HepG2 (cell line): ENCODE results near the gene TOR1AIP1. TPM values are rescaled to one million over a fixed set of nuclear protein-coding genes. Genes with fewer than 3 reads are reported as not detected.

Source experiments
- AKAP8 ChIP-seq: sonication (generic); formaldehyde crosslinking; IDR thresholded peaks from 2 replicates; pipeline ENCODE4 v1.5.1; 2020; ENCODE audit warnings: mild to moderate bottlenecking, missing genetic modification reagents
- ATF1 ChIP-seq: IDR thresholded peaks from 2 replicates; pipeline ENCODE4 v1.6.1; 2016; ENCODE audit warnings: mild to moderate bottlenecking, control low read depth
- ESRRA ChIP-seq: sonication (generic); formaldehyde crosslinking; IDR thresholded peaks from 2 replicates; pipeline ENCODE4 v1.5.1; 2020; ENCODE audit warnings: mild to moderate bottlenecking, low read depth, missing genetic modification reagents
- ETV6 ChIP-seq: sonication (generic); formaldehyde crosslinking; conservative IDR thresholded peaks from 2 replicates; pipeline ENCODE4 v1.4.0; 2020; ENCODE audit warnings: missing genetic modification reagents
- HOXA7 ChIP-seq: sonication (generic); formaldehyde crosslinking; IDR thresholded peaks from 2 replicates; pipeline ENCODE4 v1.8.1; 2022; ENCODE audit warnings: mild to moderate bottlenecking, missing genetic modification reagents, moderate library complexity
- KLF9 ChIP-seq: IDR thresholded peaks from 2 replicates; pipeline ENCODE4 v1.6.1; 2016; ENCODE audit warnings: low read depth
- NFIC ChIP-seq: IDR thresholded peaks from 2 replicates; pipeline ENCODE4 v1.6.1; 2012; ENCODE audit warnings: mild to moderate bottlenecking, low read length, inconsistent platforms
- NKX3-1 ChIP-seq: sonication (generic); formaldehyde crosslinking; IDR thresholded peaks from 2 replicates; pipeline ENCODE4 v1.5.0; 2020; ENCODE audit warnings: missing genetic modification reagents
- PAWR ChIP-seq: sonication (generic); formaldehyde crosslinking; IDR thresholded peaks from 2 replicates; pipeline ENCODE4 v1.4.0; 2020; ENCODE audit warnings: missing genetic modification reagents, mild to moderate bottlenecking, borderline replicate concordance
- RXRB ChIP-seq: IDR thresholded peaks from 2 replicates; pipeline ENCODE4 v1.6.1; 2016; ENCODE audit warnings: borderline replicate concordance, missing genetic modification reagents, missing compliant biosample characterization
- SALL2 ChIP-seq: sonication (generic); formaldehyde crosslinking; IDR thresholded peaks from 2 replicates; pipeline ENCODE4 v1.8.1; 2023; ENCODE audit warnings: mild to moderate bottlenecking, missing genetic modification reagents, inconsistent platforms
- SNRNP70 ChIP-seq: fragments of 200-400 bp; formaldehyde crosslinking; IDR thresholded peaks from 2 replicates; pipeline ENCODE4 v1.6.1; 2017; ENCODE audit warnings: mild to moderate bottlenecking, low read depth, low read length, moderate library complexity
- SOX13 ChIP-seq, 3 experiments: fragments of 450-650 bp in 1 of 3; sonication (generic) in 1 of 3; formaldehyde crosslinking in 1 of 3; IDR thresholded peaks in 2 of 3; conservative IDR thresholded peaks in 1 of 3; 2 replicates each; pipeline versions ENCODE4 v1.5.0 to v1.6.1; 2016 to 2020; ENCODE audit warnings: antibody characterized with exemption in 1 of 3, mild to moderate bottlenecking in 1 of 3, missing compliant biosample characterization in 1 of 3, missing genetic modification reagents in 1 of 3, moderate library complexity in 1 of 3
- ZNF17 ChIP-seq: sonication (generic); formaldehyde crosslinking; IDR thresholded peaks from 2 replicates; pipeline ENCODE4 v1.5.0; 2020; ENCODE audit warnings: mild to moderate bottlenecking, missing genetic modification reagents
- ZNF20 ChIP-seq: sonication (generic); formaldehyde crosslinking; IDR thresholded peaks from 2 replicates; pipeline ENCODE4 v1.4.0; 2020; ENCODE audit warnings: mild to moderate bottlenecking, moderate library complexity, missing genetic modification reagents
- ZNF326 ChIP-seq: sonication (generic); formaldehyde crosslinking; IDR thresholded peaks from 2 replicates; pipeline ENCODE4 v1.4.0; 2020; ENCODE audit warnings: missing genetic modification reagents, borderline replicate concordance
- ZZZ3 ChIP-seq: sonication (generic); formaldehyde crosslinking; IDR thresholded peaks from 2 replicates; pipeline ENCODE4 v1.4.0; 2020; ENCODE audit warnings: missing genetic modification reagents, mild to moderate bottlenecking, borderline replicate concordance
- polyA plus RNA-seq, 8 experiments: library from polyadenylated mRNA; depleted of rRNA in 3 of 8; stranded (reverse) in 7 of 8; unstranded in 1 of 8; fragments of >200 nt; fragmentation: Illumina TruSeq in 4 of 8; extraction: Trizol in 4 of 8; gene quantifications; 2 replicates each; pipeline versions ENCODE4 v1.2.1 to v1.2.3, GENCODE V29; 2011 to 2016; ENCODE audit warnings: low read depth in 4 of 8, missing spikeins in 1 of 8, mixed read lengths in 1 of 8; ENCODE audit not compliant: insufficient read depth in 1 of 8
- total RNA-seq, 5 experiments: library from RNA; depleted of rRNA; stranded (reverse); fragments of >200 nt; fragmentation: Illumina TruSeq; extraction: Trizol; gene quantifications; 2 replicates each; pipeline ENCODE4 v1.2.3, GENCODE V29; 2016; ENCODE audit warnings: low read depth in 1 of 5
- TF ChIP-seq, protein P1 (sequence below): sonication (generic); formaldehyde crosslinking; IDR thresholded peaks from 2 replicates; pipeline ENCODE4 v1.4.0; 2020; ENCODE audit warnings: mild to moderate bottlenecking, missing genetic modification reagents
- TF ChIP-seq, protein P2 (sequence below): sonication (generic); formaldehyde crosslinking; IDR thresholded peaks from 2 replicates; pipeline ENCODE4 v1.5.0; 2020; ENCODE audit warnings: missing genetic modification reagents
- TF ChIP-seq, protein P3 (sequence below): sonication (generic); formaldehyde crosslinking; conservative IDR thresholded peaks from 2 replicates; pipeline ENCODE4 v1.5.0; 2020; ENCODE audit warnings: missing genetic modification reagents
- TF ChIP-seq, protein P4 (sequence below): sonication (generic); formaldehyde crosslinking; IDR thresholded peaks from 2 replicates; pipeline ENCODE4 v1.4.0; 2020; ENCODE audit warnings: missing genetic modification reagents, borderline replicate concordance

The TOR1AIP1 gene
- total and polyA plus RNA-seq, 2 of the 13 experiments (the other 11 are each of a cell fraction or from before 2014, with no cell fraction given) = 15.6 to 29.0 TPM

DNA sequence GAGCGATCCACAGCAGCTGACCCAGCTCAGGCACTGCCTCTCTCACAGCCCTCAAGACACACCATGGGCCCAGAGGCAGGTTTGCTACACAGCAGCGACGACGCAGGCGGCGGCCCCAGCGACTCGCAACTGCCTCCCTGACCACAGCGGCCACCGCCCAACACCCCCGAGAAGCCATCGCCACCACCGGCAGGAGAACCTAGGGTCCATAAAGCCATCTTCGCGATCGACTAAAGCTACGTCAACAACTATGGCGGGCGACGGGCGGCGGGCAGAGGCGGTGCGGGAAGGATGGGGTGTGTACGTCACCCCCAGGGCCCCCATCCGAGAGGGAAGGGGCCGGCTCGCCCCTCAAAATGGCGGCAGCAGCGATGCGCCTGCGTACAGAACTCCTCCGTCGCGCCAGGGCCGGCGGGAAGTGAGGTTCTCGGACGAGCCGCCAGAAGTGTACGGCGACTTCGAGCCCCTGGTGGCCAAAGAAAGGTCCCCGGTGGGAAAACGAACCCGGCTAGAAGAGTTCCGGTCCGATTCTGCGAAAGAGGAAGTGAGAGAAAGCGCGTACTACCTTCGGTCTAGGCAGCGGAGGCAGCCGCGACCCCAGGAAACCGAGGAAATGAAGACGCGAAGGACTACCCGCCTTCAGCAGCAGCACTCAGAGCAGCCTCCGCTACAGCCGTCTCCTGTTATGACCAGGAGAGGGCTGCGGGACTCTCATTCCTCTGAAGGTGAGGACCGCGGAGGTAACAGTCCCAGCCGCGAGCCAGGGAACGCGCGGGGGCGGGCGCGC is at the start of gene TOR1AIP1 (continued):
- TF ChIP-seq ZNF20 (CRISPR knock-in tag) (0 out of 2 replicates have a peak, but pooled peaks have one; percentile 20), NKX3-1 (CRISPR knock-in tag) (no peak; the same call in 1 of the 2 replicates), ATF1 (CRISPR knock-in tag) (peak; percentile 93), PAWR (CRISPR knock-in tag) (0 out of 2 replicates have a peak, but pooled peaks have one; percentile 14), HOXA7 (no peak), SOX13 (IDR thresholded peaks at IDR 0.05) (0 out of 2 replicates have a peak, but pooled peaks have one; percentile 26), SOX13 (CRISPR knock-in tag; conservative IDR thresholded peaks at IDR 0.05 in 1 of 2, IDR thresholded peaks at IDR 0.05 in 1 of 2) (peak in 1 of 2 experiments; percentile 56; a peak in 1 of 4 replicates), NFIC (0 out of 2 replicates have a peak, but pooled peaks have one; percentile 52), ETV6 (no peak; the same call in 1 of the 2 replicates), RXRB (peak; percentile 64; the same call in 1 of the 2 replicates), SNRNP70 (no peak), ZNF326 (CRISPR knock-in tag) (no peak), ESRRA (no peak; the same call in 1 of the 2 replicates), AKAP8 (peak; percentile 73), SALL2 (CRISPR knock-in tag) (peak; percentile 84), ZZZ3 (CRISPR knock-in tag) (0 out of 2 replicates have a peak, but pooled peaks have one; percentile 16), ZNF17 (CRISPR knock-in tag) (no peak; the same call in 1 of the 2 replicates), KLF9 (CRISPR knock-in tag) (no peak; the same call in 1 of the 2 replicates)
- TF ChIP-seq, protein P1, sequence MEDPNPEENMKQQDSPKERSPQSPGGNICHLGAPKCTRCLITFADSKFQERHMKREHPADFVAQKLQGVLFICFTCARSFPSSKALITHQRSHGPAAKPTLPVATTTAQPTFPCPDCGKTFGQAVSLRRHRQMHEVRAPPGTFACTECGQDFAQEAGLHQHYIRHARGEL = no peak
- TF ChIP-seq, protein P2, sequence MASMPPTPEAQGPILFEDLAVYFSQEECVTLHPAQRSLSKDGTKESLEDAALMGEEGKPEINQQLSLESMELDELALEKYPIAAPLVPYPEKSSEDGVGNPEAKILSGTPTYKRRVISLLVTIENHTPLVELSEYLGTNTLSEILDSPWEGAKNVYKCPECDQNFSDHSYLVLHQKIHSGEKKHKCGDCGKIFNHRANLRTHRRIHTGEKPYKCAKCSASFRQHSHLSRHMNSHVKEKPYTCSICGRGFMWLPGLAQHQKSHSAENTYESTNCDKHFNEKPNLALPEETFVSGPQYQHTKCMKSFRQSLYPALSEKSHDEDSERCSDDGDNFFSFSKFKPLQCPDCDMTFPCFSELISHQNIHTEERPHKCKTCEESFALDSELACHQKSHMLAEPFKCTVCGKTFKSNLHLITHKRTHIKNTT (CRISPR knock-in tag) = no peak
- TF ChIP-seq, protein P3, sequence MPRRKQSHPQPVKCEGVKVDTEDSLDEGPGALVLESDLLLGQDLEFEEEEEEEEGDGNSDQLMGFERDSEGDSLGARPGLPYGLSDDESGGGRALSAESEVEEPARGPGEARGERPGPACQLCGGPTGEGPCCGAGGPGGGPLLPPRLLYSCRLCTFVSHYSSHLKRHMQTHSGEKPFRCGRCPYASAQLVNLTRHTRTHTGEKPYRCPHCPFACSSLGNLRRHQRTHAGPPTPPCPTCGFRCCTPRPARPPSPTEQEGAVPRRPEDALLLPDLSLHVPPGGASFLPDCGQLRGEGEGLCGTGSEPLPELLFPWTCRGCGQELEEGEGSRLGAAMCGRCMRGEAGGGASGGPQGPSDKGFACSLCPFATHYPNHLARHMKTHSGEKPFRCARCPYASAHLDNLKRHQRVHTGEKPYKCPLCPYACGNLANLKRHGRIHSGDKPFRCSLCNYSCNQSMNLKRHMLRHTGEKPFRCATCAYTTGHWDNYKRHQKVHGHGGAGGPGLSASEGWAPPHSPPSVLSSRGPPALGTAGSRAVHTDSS (CRISPR knock-in tag) = 0 out of 2 replicates have a peak, but pooled peaks have one; percentile 24
- TF ChIP-seq, protein P4, sequence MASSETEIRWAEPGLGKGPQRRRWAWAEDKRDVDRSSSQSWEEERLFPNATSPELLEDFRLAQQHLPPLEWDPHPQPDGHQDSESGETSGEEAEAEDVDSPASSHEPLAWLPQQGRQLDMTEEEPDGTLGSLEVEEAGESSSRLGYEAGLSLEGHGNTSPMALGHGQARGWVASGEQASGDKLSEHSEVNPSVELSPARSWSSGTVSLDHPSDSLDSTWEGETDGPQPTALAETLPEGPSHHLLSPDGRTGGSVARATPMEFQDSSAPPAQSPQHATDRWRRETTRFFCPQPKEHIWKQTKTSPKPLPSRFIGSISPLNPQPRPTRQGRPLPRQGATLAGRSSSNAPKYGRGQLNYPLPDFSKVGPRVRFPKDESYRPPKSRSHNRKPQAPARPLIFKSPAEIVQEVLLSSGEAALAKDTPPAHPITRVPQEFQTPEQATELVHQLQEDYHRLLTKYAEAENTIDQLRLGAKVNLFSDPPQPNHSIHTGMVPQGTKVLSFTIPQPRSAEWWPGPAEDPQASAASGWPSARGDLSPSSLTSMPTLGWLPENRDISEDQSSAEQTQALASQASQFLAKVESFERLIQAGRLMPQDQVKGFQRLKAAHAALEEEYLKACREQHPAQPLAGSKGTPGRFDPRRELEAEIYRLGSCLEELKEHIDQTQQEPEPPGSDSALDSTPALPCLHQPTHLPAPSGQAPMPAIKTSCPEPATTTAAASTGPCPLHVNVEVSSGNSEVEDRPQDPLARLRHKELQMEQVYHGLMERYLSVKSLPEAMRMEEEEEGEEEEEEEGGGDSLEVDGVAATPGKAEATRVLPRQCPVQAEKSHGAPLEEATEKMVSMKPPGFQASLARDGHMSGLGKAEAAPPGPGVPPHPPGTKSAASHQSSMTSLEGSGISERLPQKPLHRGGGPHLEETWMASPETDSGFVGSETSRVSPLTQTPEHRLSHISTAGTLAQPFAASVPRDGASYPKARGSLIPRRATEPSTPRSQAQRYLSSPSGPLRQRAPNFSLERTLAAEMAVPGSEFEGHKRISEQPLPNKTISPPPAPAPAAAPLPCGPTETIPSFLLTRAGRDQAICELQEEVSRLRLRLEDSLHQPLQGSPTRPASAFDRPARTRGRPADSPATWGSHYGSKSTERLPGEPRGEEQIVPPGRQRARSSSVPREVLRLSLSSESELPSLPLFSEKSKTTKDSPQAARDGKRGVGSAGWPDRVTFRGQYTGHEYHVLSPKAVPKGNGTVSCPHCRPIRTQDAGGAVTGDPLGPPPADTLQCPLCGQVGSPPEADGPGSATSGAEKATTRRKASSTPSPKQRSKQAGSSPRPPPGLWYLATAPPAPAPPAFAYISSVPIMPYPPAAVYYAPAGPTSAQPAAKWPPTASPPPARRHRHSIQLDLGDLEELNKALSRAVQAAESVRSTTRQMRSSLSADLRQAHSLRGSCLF (CRISPR knock-in tag) = no peak
